ENCODE results near the gene PSMD9.
A peak's percentile ranks its signal among the peaks of the same experiment; 100 is the strongest.
"Not testable (repeated sequence)": the region's sequence is repeated elsewhere in the genome, so short reads cannot be mapped to it uniquely, and the experiment has no call there.

The PSMD9 gene, protein sequence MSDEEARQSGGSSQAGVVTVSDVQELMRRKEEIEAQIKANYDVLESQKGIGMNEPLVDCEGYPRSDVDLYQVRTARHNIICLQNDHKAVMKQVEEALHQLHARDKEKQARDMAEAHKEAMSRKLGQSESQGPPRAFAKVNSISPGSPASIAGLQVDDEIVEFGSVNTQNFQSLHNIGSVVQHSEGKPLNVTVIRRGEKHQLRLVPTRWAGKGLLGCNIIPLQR

GRCh38 chr12:121888478-121889273, at the start of gene PSMD9:
TSS of gene PSMD9 (plus strand) at chr12:121888790. CDS start at chr12:121888857, 67 bp downstream.
- H3K4me3 Mint-ChIP-seq = peak within 1 kb of the TSS; percentile 100
- no peaks in the 10 kb centered on the region for H3K9me3 Mint-ChIP-seq
- H3K36me3 Mint-ChIP-seq = peaks cover 4% of the 10 kb centered on the region
- peaks cover 29% of the 10 kb centered on the region for H3K4me1 Mint-ChIP-seq
- H3K27ac Mint-ChIP-seq = peak within 1 kb of the TSS; percentile 100
- H3K27me3 Mint-ChIP-seq = no peaks in the 10 kb centered on the region

DNA sequence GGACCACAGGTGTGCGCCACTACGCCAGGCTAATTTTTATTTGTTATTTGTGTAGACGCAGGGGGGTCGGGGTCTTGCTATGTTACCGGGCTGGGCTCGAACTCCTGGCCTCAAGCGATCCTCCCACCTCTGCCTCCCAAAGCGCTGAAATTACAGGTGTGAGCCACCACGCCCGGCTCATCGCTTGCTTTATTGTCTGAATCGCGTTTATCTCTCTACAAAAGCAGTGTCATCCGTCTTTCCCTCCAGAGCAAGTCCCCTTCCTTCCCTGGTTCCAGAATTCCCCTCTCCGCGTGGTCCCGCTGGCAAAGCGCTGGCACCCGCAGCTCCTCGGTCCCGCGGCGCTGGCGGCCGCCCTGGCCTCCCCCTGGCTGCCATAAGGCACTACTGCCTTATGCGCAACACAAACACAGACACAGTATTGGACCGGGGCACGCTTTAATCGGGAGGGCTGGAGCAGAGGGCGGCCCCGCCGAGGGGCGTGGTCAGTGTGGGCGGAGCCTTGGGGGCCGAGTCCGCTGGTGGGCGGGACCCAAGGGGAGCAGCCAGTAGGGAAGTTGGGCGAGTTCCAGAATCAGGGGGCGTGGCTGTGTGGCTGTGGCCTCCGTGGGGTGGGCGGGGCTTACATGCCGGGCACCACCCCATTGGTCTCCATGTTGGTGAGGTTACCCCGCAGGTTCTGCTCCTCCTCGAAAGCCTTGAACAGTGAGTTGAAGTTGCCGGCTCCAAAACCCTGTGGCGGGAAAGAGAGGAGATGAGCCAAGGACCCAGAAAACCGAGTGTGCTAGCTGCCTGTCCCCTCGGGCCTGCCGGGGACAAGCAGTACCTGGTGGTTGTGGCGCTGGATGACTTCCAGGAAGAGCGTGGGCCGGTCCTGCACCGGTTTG, 49.2 kb upstream of the PSMD9 start:
- peaks cover 15% of the 10 kb centered on the region for H3K4me1 Mint-ChIP-seq
- H3K27me3 Mint-ChIP-seq = no peaks in the 10 kb centered on the region
- H3K9me3 Mint-ChIP-seq = no peaks in the 10 kb centered on the region
- peak overlapping the region; percentile 89 for H3K27ac Mint-ChIP-seq
- no peaks in the 10 kb centered on the region for H3K36me3 Mint-ChIP-seq
- H3K4me3 Mint-ChIP-seq = peak overlapping the region; percentile 96

DNA sequence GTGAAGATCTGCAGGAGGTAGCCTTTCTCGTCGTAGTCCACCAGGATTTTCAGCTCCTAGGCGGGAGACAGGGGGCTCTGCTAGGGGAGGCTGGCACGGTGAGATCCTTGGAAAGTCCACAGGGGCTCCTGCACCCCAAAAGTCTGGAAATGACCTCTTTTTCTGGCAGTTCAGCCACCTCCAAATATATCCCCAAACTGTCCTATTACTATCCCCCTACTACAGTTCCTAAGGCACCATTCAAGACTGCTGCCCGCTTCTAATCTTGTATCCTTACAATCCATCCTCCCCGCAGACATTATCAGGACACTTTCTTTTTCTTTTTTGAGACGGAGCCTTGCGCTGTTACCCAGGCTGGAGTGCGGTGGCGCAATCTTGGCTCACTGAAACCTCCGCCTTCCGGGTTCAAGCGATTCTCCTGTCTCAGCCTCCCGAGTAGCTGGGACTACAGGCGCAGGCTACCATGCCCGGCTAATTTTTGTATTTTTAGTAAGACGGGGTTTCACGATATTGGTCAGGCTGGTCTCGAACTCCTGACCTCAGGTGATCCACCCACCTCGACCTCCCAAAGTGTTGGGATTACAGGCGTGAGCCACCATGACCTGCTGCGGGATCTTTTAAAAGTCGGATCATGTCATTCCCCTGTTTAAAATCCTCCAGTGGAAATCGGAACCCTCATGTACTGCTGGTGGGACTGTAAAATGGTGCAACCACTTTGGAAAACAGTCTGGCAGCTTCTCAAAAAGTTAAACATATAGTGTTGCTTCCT, 48.4 kb upstream of the PSMD9 start:
- Mint-ChIP-seq H3K36me3 (no peaks in the 10 kb centered on the region), H3K27me3 (no peaks in the 10 kb centered on the region), H3K27ac (peak overlapping the region; percentile 89)

DNA sequence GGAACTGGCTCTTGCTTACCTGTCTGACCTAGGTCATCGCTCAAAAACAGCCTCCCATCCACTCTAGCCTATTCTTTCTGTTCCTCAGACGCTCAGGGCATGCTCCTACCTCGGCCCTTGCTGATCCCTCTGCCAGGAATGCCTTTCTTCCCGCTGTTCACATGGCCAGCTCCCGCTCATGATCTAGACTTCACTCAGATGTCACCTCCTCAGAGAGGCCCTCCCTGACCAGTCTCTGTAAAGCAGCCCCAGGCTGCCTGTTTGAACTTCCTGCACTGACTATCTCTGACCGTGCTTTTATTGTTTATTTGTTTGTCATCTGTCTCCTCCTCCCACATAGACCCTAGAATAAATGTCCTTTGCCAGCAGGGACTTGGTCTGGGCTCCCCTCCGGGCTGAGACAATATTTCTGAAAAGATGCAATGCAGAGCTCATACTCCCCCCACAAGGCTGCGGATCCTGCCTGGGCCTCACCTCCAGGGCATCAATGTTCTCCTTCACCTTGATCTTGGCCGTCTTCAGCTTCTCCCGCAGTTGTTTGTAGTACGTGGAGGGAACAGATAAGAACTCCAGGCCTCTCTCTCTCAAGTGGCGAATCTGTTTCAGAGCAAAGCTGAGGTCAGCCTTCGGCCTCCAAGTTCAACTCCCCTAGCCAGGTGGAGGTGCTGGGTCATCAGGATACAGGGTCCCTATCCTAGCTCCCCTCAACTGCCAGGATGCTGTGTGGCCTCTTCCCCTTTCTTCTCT, 45.2 kb upstream of the PSMD9 start:
- Mint-ChIP-seq H3K9me3 (no peaks in the 10 kb centered on the region), H3K36me3 (no peaks in the 10 kb centered on the region), H3K27me3 (no peaks in the 10 kb centered on the region), H3K4me3 (no peak overlapping the region), H3K27ac (no peak overlapping the region), H3K4me1 (peaks cover 15% of the 10 kb centered on the region)

More for the DNA sequence above, 48.4 kb upstream of the PSMD9 start:
- Mint-ChIP-seq H3K9me3 (no peaks in the 10 kb centered on the region), H3K4me1 (peaks cover 15% of the 10 kb centered on the region), H3K4me3 (peak overlapping the region; percentile 96)

DNA sequence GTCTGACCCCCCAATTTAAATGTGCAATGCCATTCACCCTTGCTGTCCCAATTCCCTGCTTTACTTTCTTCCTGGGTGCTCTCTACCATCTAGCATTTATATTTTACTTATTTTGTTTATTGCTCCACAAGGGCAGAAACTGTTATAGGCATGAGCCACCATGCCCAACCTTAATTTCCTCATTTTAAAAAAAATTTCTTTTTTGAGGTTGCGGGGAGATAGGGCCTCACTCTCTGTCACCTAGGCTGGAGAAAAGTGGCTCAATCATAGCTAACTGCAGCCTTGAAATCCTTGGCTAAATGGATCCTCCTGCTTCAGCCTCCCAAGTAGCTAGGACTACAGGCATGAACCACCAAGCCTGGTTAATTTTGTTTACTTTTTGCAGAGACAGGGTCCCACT, 42.9 kb upstream of the PSMD9 start:
- H3K4me1 Mint-ChIP-seq = no peaks in the 10 kb centered on the region
- no peaks in the 10 kb centered on the region for H3K27me3 Mint-ChIP-seq
- no peak overlapping the region for H3K27ac Mint-ChIP-seq
- no peaks in the 10 kb centered on the region for H3K9me3 Mint-ChIP-seq
- no peak overlapping the region for H3K4me3 Mint-ChIP-seq
- no peaks in the 10 kb centered on the region for H3K36me3 Mint-ChIP-seq

DNA sequence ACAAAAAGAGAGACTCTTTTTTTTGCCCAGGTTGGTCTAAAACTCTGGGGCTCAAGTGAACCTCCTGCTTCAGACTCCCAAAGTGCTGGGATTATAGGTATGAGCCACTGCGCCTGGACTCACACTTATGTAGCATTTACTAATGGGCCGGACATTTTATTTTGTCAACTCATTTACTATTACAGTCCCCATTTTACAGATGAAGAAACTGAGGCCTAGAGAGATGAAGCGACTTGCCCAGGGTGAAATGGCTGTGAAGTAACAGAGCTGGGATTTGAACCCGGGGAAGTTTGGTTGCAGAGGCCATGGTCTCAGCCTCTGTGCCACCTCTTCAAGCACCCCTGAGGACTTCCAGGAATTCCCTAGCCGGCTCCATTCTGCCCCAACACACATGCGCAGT, 39.4 kb upstream of the PSMD9 start:
- H3K36me3 Mint-ChIP-seq = peaks cover 2% of the 10 kb centered on the region
- H3K27ac Mint-ChIP-seq = no peak overlapping the region
- no peaks in the 10 kb centered on the region for H3K27me3 Mint-ChIP-seq
- H3K9me3 Mint-ChIP-seq = no peaks in the 10 kb centered on the region
- H3K4me3 Mint-ChIP-seq = no peak overlapping the region
- H3K4me1 Mint-ChIP-seq = no peaks in the 10 kb centered on the region

DNA sequence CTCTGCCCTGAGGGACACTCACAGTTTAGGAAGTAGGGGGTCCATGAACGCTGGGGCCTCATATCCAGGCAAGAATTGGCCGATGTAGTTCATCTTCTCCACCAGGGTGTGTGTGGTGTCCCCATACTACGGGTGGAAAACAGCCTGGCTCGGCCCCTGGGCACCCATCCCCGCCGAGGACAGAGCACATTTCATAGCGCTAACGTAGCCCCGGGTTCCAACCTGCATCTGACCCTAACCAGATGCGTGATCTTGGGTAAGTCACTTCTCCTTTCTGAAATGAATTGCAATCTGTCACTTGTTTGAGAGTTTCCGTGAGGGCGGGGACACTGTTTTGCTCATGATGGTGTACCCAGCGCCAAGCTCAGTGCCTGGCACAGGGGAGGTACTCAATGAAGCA, 38.9 kb upstream of the PSMD9 start:
- Mint-ChIP-seq H3K27me3 (no peaks in the 10 kb centered on the region), H3K4me1 (no peaks in the 10 kb centered on the region), H3K4me3 (no peak overlapping the region), H3K36me3 (peaks cover 2% of the 10 kb centered on the region), H3K9me3 (no peaks in the 10 kb centered on the region), H3K27ac (no peak overlapping the region)

DNA sequence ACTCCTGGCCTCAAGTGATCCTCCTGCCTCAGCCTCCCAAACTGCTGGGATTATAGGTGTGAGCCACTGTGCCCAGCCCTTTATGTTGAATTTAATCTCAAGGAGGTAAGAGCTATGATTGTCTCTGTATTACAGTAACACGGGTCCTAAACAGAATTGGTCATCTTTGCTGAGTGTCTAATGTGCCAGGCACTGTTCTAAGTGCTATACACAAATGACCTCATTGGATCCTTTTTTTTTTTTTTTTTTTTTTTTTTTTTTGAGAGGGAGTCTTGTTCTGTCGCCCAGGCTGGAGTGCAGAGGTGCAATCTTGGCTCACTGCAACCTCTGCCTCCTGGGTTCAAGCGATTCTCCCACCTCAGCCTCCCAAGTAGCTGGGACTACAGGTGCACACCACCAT, 36.2 kb upstream of the PSMD9 start:
- H3K4me1 Mint-ChIP-seq, H3K4me3 Mint-ChIP-seq, H3K36me3 Mint-ChIP-seq, H3K27ac Mint-ChIP-seq, H3K9me3 Mint-ChIP-seq, H3K27me3 Mint-ChIP-seq: not testable (repeated sequence)

- Mint-ChIP-seq H3K27ac (no peak overlapping the region), H3K36me3 (peaks cover 2% of the 10 kb centered on the region), H3K9me3 (no peaks in the 10 kb centered on the region), H3K27me3 (no peaks in the 10 kb centered on the region), H3K4me1 (no peaks in the 10 kb centered on the region), H3K4me3 (no peak overlapping the region)
Measured at GRCh38 chr12:121857322-121858246, 31.0 kb upstream of the PSMD9 start.

- Mint-ChIP-seq H3K27me3 (no peaks in the 10 kb centered on the region), H3K27ac (no peak overlapping the region), H3K4me1 (no peaks in the 10 kb centered on the region), H3K4me3 (no peak overlapping the region), H3K36me3 (no peaks in the 10 kb centered on the region), H3K9me3 (no peaks in the 10 kb centered on the region)
Measured at GRCh38 chr12:121858318-121858661, 30.3 kb upstream of the PSMD9 start.

DNA sequence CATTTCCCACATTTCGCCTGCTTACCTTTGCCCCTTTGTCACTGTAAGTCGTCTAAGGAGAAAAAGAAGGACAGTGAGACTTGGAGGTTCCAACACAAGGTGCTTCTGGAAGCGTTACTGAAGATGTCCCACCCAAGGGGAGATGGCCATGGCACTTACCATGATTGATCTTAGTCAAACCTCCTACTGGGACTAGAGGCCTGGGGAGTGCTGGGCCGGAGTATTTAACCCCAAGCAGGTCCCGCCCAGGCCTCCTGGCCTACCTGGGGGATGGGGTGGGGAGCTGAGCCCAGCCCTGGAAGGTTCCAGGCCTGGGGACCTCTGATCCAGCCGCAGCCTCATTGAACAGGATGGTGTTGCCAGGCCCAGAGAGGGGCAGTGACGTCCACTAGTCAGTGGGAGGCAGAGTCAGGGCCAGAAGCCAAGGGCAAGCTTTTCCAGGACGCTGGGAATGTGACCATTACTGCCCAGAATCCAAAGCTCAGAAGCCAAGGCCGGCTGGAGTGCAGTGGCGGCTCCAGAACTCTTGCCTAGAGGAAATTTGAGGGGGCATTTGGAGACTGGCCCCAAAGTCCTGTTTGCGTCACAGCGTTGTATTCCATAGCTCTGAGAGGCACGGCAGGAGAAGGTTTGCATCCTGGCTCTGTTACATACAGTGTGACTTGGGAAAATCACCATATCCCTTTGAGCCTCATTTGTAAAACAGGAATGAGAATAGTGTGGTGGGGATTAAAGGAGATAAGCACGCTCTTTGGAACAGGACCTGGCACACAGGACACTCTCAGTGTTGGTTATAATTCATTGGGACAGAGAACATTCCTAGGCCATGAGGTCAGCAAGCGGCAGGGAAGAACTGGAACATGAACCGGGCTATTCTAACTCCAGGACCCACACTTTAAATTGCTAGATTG, 29.7 kb upstream of the PSMD9 start, which contains the start of gene HPD:
HPD (minus strand) TSS at position 198 of the 911 bp plus-strand sequence; CDS start at position 162, 36 bp downstream.
- Mint-ChIP-seq H3K27ac (no peak within 1 kb of the TSS), H3K36me3 (no peaks in the 10 kb centered on the region), H3K4me1 (no peaks in the 10 kb centered on the region), H3K9me3 (no peaks in the 10 kb centered on the region), H3K27me3 (no peaks in the 10 kb centered on the region), H3K4me3 (no peak within 1 kb of the TSS)

DNA sequence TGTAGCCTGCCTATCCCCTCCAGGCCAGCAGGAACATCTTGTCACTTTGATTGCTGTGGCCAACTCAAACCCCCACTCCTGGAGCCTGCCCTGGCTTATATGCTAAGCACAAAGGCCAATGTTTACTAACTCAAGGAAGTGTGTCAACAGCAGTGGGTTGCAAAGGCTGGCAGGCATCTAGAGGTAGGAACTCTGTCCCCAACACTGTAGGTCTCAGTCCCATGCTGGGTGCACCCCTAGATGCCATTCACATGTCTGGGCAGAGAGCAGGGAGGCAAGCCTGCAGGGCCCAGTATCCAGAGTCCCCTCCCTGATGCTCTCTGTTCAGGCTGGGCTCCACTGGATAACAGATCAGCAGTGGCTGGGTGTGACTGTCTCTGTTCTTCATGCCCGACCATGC, 28.3 kb upstream of the PSMD9 start:
- Mint-ChIP-seq H3K36me3 (no peaks in the 10 kb centered on the region), H3K4me3 (no peak overlapping the region), H3K27ac (no peak overlapping the region), H3K27me3 (no peaks in the 10 kb centered on the region), H3K4me1 (no peaks in the 10 kb centered on the region), H3K9me3 (no peaks in the 10 kb centered on the region)

DNA sequence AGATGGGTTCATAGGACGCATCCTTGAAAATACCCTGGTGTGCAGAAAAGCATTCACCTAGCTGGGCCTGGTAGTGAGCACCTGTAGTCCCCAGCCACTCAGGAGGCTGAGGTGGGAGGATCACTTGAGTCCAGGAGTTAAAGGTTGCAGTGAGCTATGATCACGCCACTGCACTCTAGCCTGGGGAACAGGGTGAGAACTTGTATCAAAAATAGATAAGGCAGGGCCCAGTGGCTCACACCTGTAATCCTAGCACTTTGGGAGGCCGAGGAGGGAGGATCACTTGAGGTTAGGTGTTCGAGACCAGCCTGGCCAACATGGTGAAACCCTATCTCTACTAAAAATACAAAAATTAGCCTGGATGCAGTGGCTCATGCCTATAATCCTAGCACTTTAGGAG, 27.9 kb upstream of the PSMD9 start:
- not testable (repeated sequence) for H3K4me1 Mint-ChIP-seq, H3K27ac Mint-ChIP-seq, H3K36me3 Mint-ChIP-seq, H3K4me3 Mint-ChIP-seq, H3K27me3 Mint-ChIP-seq, H3K9me3 Mint-ChIP-seq
